ENCODE results near the gene TBX3.
A peak's percentile ranks its signal among the peaks of the same experiment; 100 is the strongest.

Gene TBX3

GRCh38 chr12:114692186-114693058 lies 8.4 kb upstream of the TBX3 start:
- H3K4me3 ChIP-seq (ENCODE audit: low read length): no peak overlapping the region
- no peaks in the 10 kb centered on the region for H3K4me1 ChIP-seq (ENCODE audit: insufficient read depth, low read length)
- H3K27me3 ChIP-seq (ENCODE audit: insufficient read depth, low read length): peaks cover 96% of the 10 kb centered on the region
- H3K9me3 ChIP-seq (ENCODE audit: low read length): peaks cover 3% of the 10 kb centered on the region
- no peak overlapping the region for H2AFZ ChIP-seq (ENCODE audit: low read depth, low read length)
- H3K36me3 ChIP-seq (ENCODE audit: insufficient read depth, low read length): no peaks in the 10 kb centered on the region

GRCh38 chr12:114691763-114692185 lies 7.8 kb upstream of the TBX3 start:
- Histone ChIP-seq H2AFZ (ENCODE audit: low read depth, low read length) (no peak overlapping the region), H3K4me1 (ENCODE audit: insufficient read depth, low read length) (no peaks in the 10 kb centered on the region), H3K27me3 (ENCODE audit: insufficient read depth, low read length) (peaks cover 96% of the 10 kb centered on the region), H3K9me3 (ENCODE audit: low read length) (no peaks in the 10 kb centered on the region), H3K36me3 (ENCODE audit: insufficient read depth, low read length) (no peaks in the 10 kb centered on the region), H3K4me3 (ENCODE audit: low read length) (no peak overlapping the region)

GRCh38 chr12:114691196-114691595 lies 7.2 kb upstream of the TBX3 start:
- no peaks in the 10 kb centered on the region for H3K36me3 ChIP-seq (ENCODE audit: insufficient read depth, low read length)
- H3K9me3 ChIP-seq (ENCODE audit: low read length): no peaks in the 10 kb centered on the region
- H2AFZ ChIP-seq (ENCODE audit: low read depth, low read length): no peak overlapping the region
- H3K4me3 ChIP-seq (ENCODE audit: low read length): no peak overlapping the region
- no peaks in the 10 kb centered on the region for H3K4me1 ChIP-seq (ENCODE audit: insufficient read depth, low read length)
- peaks cover 96% of the 10 kb centered on the region for H3K27me3 ChIP-seq (ENCODE audit: insufficient read depth, low read length)

- no peak overlapping the region for H2AFZ ChIP-seq (ENCODE audit: low read depth, low read length)
- no peaks in the 10 kb centered on the region for H3K4me1 ChIP-seq (ENCODE audit: insufficient read depth, low read length)
- H3K36me3 ChIP-seq (ENCODE audit: insufficient read depth, low read length): no peaks in the 10 kb centered on the region
- H3K9me3 ChIP-seq (ENCODE audit: low read length): no peaks in the 10 kb centered on the region
- no peak overlapping the region for H3K4me3 ChIP-seq (ENCODE audit: low read length)
- peaks cover 98% of the 10 kb centered on the region for H3K27me3 ChIP-seq (ENCODE audit: insufficient read depth, low read length)
Observed at GRCh38 chr12:114690267-114691135, 6.5 kb upstream of the TBX3 start.

- no peaks in the 10 kb centered on the region for H3K4me1 ChIP-seq (ENCODE audit: insufficient read depth, low read length)
- no peak overlapping the region for H2AFZ ChIP-seq (ENCODE audit: low read depth, low read length)
- H3K9me3 ChIP-seq (ENCODE audit: low read length): no peaks in the 10 kb centered on the region
- H3K36me3 ChIP-seq (ENCODE audit: insufficient read depth, low read length): no peaks in the 10 kb centered on the region
- peaks cover 96% of the 10 kb centered on the region for H3K27me3 ChIP-seq (ENCODE audit: insufficient read depth, low read length)
- H3K4me3 ChIP-seq (ENCODE audit: low read length): no peak overlapping the region
Observed at GRCh38 chr12:114689075-114689994, 5.4 kb upstream of the TBX3 start.

- no peaks in the 10 kb centered on the region for H3K36me3 ChIP-seq (ENCODE audit: insufficient read depth, low read length)
- no peaks in the 10 kb centered on the region for H3K4me1 ChIP-seq (ENCODE audit: insufficient read depth, low read length)
- H2AFZ ChIP-seq (ENCODE audit: low read depth, low read length): no peak overlapping the region
- H3K9me3 ChIP-seq (ENCODE audit: low read length): no peaks in the 10 kb centered on the region
- H3K27me3 ChIP-seq (ENCODE audit: insufficient read depth, low read length): peaks cover 96% of the 10 kb centered on the region
- H3K4me3 ChIP-seq (ENCODE audit: low read length): no peak overlapping the region
Observed at GRCh38 chr12:114688256-114688845, 4.4 kb upstream of the TBX3 start.

GRCh38 chr12:114687802-114688201 lies 3.8 kb upstream of the TBX3 start:
- H3K4me3 ChIP-seq (ENCODE audit: low read length): no peak overlapping the region
- peaks cover 96% of the 10 kb centered on the region for H3K27me3 ChIP-seq (ENCODE audit: insufficient read depth, low read length)
- no peaks in the 10 kb centered on the region for H3K36me3 ChIP-seq (ENCODE audit: insufficient read depth, low read length)
- H3K4me1 ChIP-seq (ENCODE audit: insufficient read depth, low read length): no peaks in the 10 kb centered on the region
- H2AFZ ChIP-seq (ENCODE audit: low read depth, low read length): no peak overlapping the region
- no peaks in the 10 kb centered on the region for H3K9me3 ChIP-seq (ENCODE audit: low read length)

GRCh38 chr12:114686773-114687500 lies 3.0 kb upstream of the TBX3 start:
- Histone ChIP-seq H3K4me1 (ENCODE audit: insufficient read depth, low read length) (no peaks in the 10 kb centered on the region), H3K27me3 (ENCODE audit: insufficient read depth, low read length) (peaks cover 96% of the 10 kb centered on the region), H3K9me3 (ENCODE audit: low read length) (no peaks in the 10 kb centered on the region), H3K4me3 (ENCODE audit: low read length) (no peak overlapping the region), H2AFZ (ENCODE audit: low read depth, low read length) (no peak overlapping the region), H3K36me3 (ENCODE audit: insufficient read depth, low read length) (no peaks in the 10 kb centered on the region)

- H2AFZ ChIP-seq (ENCODE audit: low read depth, low read length): no peak overlapping the region
Observed at GRCh38 chr12:114686426-114686772, 2.4 kb upstream of the TBX3 start.

GRCh38 chr12:114685869-114686268 lies 1.9 kb upstream of the TBX3 start:
- H2AFZ ChIP-seq (ENCODE audit: low read depth, low read length): no peak overlapping the region
- no peaks in the 10 kb centered on the region for H3K9me3 ChIP-seq (ENCODE audit: low read length)
- H3K4me1 ChIP-seq (ENCODE audit: insufficient read depth, low read length): no peaks in the 10 kb centered on the region
- H3K36me3 ChIP-seq (ENCODE audit: insufficient read depth, low read length): no peaks in the 10 kb centered on the region
- H3K4me3 ChIP-seq (ENCODE audit: low read length): no peak overlapping the region
- peaks cover 96% of the 10 kb centered on the region for H3K27me3 ChIP-seq (ENCODE audit: insufficient read depth, low read length)

More at GRCh38 chr12:114686426-114686772, 2.4 kb upstream of the TBX3 start:
- Histone ChIP-seq H3K36me3 (ENCODE audit: insufficient read depth, low read length) (no peaks in the 10 kb centered on the region), H3K9me3 (ENCODE audit: low read length) (no peaks in the 10 kb centered on the region), H3K27me3 (ENCODE audit: insufficient read depth, low read length) (peaks cover 96% of the 10 kb centered on the region), H3K4me1 (ENCODE audit: insufficient read depth, low read length) (no peaks in the 10 kb centered on the region), H3K4me3 (ENCODE audit: low read length) (no peak overlapping the region)

GRCh38 chr12:114685320-114685781 lies 1.4 kb upstream of the TBX3 start:
- Histone ChIP-seq H3K4me3 (ENCODE audit: low read length) (no peak overlapping the region), H2AFZ (ENCODE audit: low read depth, low read length) (no peak overlapping the region), H3K4me1 (ENCODE audit: insufficient read depth, low read length) (no peaks in the 10 kb centered on the region), H3K27me3 (ENCODE audit: insufficient read depth, low read length) (peaks cover 96% of the 10 kb centered on the region), H3K36me3 (ENCODE audit: insufficient read depth, low read length) (no peaks in the 10 kb centered on the region), H3K9me3 (ENCODE audit: low read length) (no peaks in the 10 kb centered on the region)

GRCh38 chr12:114684870-114685273 lies 897 bp upstream of the TBX3 start:
- H3K9me3 ChIP-seq (ENCODE audit: low read length): no peaks in the 10 kb centered on the region
- H3K27me3 ChIP-seq (ENCODE audit: insufficient read depth, low read length): peaks cover 96% of the 10 kb centered on the region
- no peaks in the 10 kb centered on the region for H3K4me1 ChIP-seq (ENCODE audit: insufficient read depth, low read length)
- peak overlapping the region; percentile 79 for H2AFZ ChIP-seq (ENCODE audit: low read depth, low read length)
- no peaks in the 10 kb centered on the region for H3K36me3 ChIP-seq (ENCODE audit: insufficient read depth, low read length)
- peak overlapping the region; percentile 18 for H3K4me3 ChIP-seq (ENCODE audit: low read length)
